GM12878 (cell line): ENCODE data around the gene SCLT1. TPM values are rescaled to one million over a fixed set of nuclear protein-coding genes. Genes with fewer than 3 reads are reported as not detected.

Source experiments
- ATAC-seq: fragments of 200-7000 bp; cut with Tn5 transposase; 3 replicates; pipeline ENCODE4 v1.9.1; 2020; ENCODE audit warnings: mild to moderate bottlenecking, moderate library complexity
- BruUV-seq: library from RNA; stranded (reverse); fragments of 400-500 nt; replicated peaks from 2 replicates; lab custom pipeline; 2021; lab: Mats Ljungman, UMichigan
- CTCF ChIA-PET: fragments of 300-600 bp; sonication (Branson Sonifier 250); formaldehyde crosslinking; extraction: SDS; loops from one replicate; lab custom pipeline; 2021; ENCODE audit warnings: inconsistent platforms; lab: Yijun Ruan, JAX
- POLR2A ChIA-PET: fragments of 350-600 bp; formaldehyde crosslinking; extraction: SDS; loops from one replicate; lab custom pipeline; 2021; ENCODE audit warnings: inconsistent platforms; lab: Charles Lee
- RAD21 ChIA-PET: fragments of 300-600 bp; sonication (Branson Sonifier 250); formaldehyde crosslinking; loops from one replicate; lab custom pipeline; 2023; ENCODE audit warnings: antibody characterized with exemption; ENCODE audit not compliant: unreplicated experiment; lab: Charles Lee
- SMC1A ChIA-PET: fragments of 300-600 bp; sonication (Branson Sonifier 250); formaldehyde crosslinking; loops from one replicate; lab custom pipeline; 2023; ENCODE audit not compliant: unreplicated experiment, uncharacterized antibody; lab: Charles Lee
- DNase-seq: peaks from one replicate; pipeline ENCODE4 v3.0.0-alpha.2; 2011; ENCODE audit warnings: low read depth, low spot score
- FAIRE-seq: peaks from 3 replicates; lab custom pipeline; 2011; peaks lifted over from hg19 to GRCh38; lab: Jason Lieb, UNC
- H2AFZ ChIP-seq: 2 replicates; pipeline ENCODE4 v1.6.0; 2011; ENCODE audit warnings: low read depth, low read length, control low read depth; ENCODE audit not compliant: control insufficient read depth
- H3K27ac ChIP-seq: 2 replicates; pipeline ENCODE4 v1.5.1; 2011; ENCODE audit warnings: control low read depth; ENCODE audit not compliant: control insufficient read depth, insufficient read depth
- H3K27me3 ChIP-seq, 2 experiments: replicated peaks in 1 of 2; 2 replicates each; pipeline versions ENCODE4 v1.6.0 to v1.6.1; 2011; ENCODE audit warnings: low read length in 1 of 2; ENCODE audit not compliant: control insufficient read depth in 2 of 2, insufficient read depth in 2 of 2
- H3K36me3 ChIP-seq, 2 experiments: 2 replicates each; pipeline ENCODE4 v1.5.1; 2011; ENCODE audit warnings: low read length in 1 of 2; ENCODE audit not compliant: control insufficient read depth in 2 of 2, insufficient read depth in 2 of 2
- H3K4me1 ChIP-seq: 2 replicates; pipeline ENCODE4 v1.6.1; 2011; ENCODE audit warnings: mild to moderate bottlenecking, low read length, moderate library complexity, mixed read lengths; ENCODE audit not compliant: control insufficient read depth, insufficient read depth
- H3K4me2 ChIP-seq: 2 replicates; pipeline ENCODE4 v1.6.0; 2011; ENCODE audit warnings: control low read depth; ENCODE audit not compliant: control insufficient read depth, insufficient read depth
- H3K4me3 ChIP-seq: fragments of 200-600 bp; sonication (generic); 2 replicates; pipeline ENCODE4 v1.5.1; 2016
- H3K79me2 ChIP-seq: 2 replicates; pipeline ENCODE4 v1.6.0; 2011; ENCODE audit warnings: low read length; ENCODE audit not compliant: control insufficient read depth, insufficient read depth
- H3K9ac ChIP-seq: 2 replicates; pipeline ENCODE4 v1.8.0; 2011; ENCODE audit warnings: low read length, control low read depth, mixed read lengths; ENCODE audit not compliant: control insufficient read depth, insufficient read depth
- H3K9me3 ChIP-seq: replicated peaks from 3 replicates; pipeline ENCODE4 v1.5.1; 2011; ENCODE audit warnings: mild to moderate bottlenecking, low read length; ENCODE audit not compliant: control insufficient read depth, insufficient read depth
- H4K20me1 ChIP-seq: 2 replicates; pipeline ENCODE4 v1.6.0; 2011; ENCODE audit not compliant: control insufficient read depth, insufficient read depth
- ASH2L ChIP-seq: fragments of 300-600, 200-600 bp; sonication (generic); IDR thresholded peaks from 2 replicates; pipeline ENCODE4 v1.6.1; 2017; ENCODE audit warnings: low read depth, mild to moderate bottlenecking, borderline replicate concordance
- CHD2 ChIP-seq: IDR thresholded peaks from 2 replicates; pipeline ENCODE4 v1.6.1; 2011; ENCODE audit warnings: low read depth, low read length, improper control_type of control experiment, borderline replicate concordance
- DPF2 ChIP-seq: fragments of 450-650 bp; IDR thresholded peaks from 2 replicates; pipeline ENCODE4 v1.6.1; 2017; ENCODE audit warnings: mild to moderate bottlenecking
- EGR1 ChIP-seq, 2 experiments: IDR thresholded peaks; 1 replicate in 1 of 2; 2 replicates in 1 of 2; pipeline ENCODE4 v1.6.1; 2011 to 2012; ENCODE audit warnings: low read depth in 2 of 2, low read length in 2 of 2, borderline replicate concordance in 1 of 2, mild to moderate bottlenecking in 1 of 2, moderate library complexity in 1 of 2
- FOS ChIP-seq: IDR thresholded peaks from 3 replicates; pipeline ENCODE4 v1.6.1; 2011; ENCODE audit warnings: borderline replicate concordance; ENCODE audit not compliant: insufficient read length; ENCODE audit errors: extremely low read depth
- HDAC6 ChIP-seq: fragments of 200-600 bp; sonication (generic); IDR thresholded peaks from one replicate; pipeline ENCODE4 v1.8.0; 2017; ENCODE audit warnings: antibody characterized with exemption; ENCODE audit not compliant: unreplicated experiment
- HSF1 ChIP-seq: fragments of 150-350 bp; IDR thresholded peaks from 2 replicates; pipeline ENCODE4 v1.6.1; 2014; ENCODE audit warnings: mild to moderate bottlenecking, low read depth, low read length
- IRF5 ChIP-seq: fragments of 450-650 bp; IDR thresholded peaks from 2 replicates; pipeline ENCODE4 v1.6.1; 2017; ENCODE audit warnings: borderline replicate concordance
- KAT2A ChIP-seq: conservative IDR thresholded peaks from 2 replicates; pipeline ENCODE4 v1.6.1; 2011; ENCODE audit warnings: low read depth, low read length; ENCODE audit not compliant: control insufficient read depth
- MEF2A ChIP-seq: IDR thresholded peaks from 2 replicates; pipeline ENCODE4 v1.6.1; 2011; ENCODE audit warnings: low read depth, mild to moderate bottlenecking, low read length, moderate library complexity; ENCODE audit not compliant: insufficient read depth
- MTA3 ChIP-seq: IDR thresholded peaks from 2 replicates; pipeline ENCODE4 v1.6.1; 2012; ENCODE audit warnings: low read length, inconsistent platforms, borderline replicate concordance
- SRF ChIP-seq, 2 experiments: IDR thresholded peaks; 2 replicates each; pipeline ENCODE4 v1.6.1; 2011; ENCODE audit warnings: low read depth in 2 of 2, low read length in 2 of 2, mild to moderate bottlenecking in 1 of 2, moderate library complexity in 1 of 2
- USF1 ChIP-seq: IDR thresholded peaks from 2 replicates; pipeline ENCODE4 v1.6.1; 2011; ENCODE audit warnings: borderline replicate concordance, low read depth, mild to moderate bottlenecking, moderate library complexity, mixed read lengths, low read length; ENCODE audit not compliant: insufficient read depth; ENCODE audit errors: extremely low read length
- ZNF274 ChIP-seq: IDR thresholded peaks from one replicate; pipeline ENCODE4 v1.8.0; 2011; ENCODE audit not compliant: insufficient read length, insufficient read depth
- WGBS: methylation state at CpG from one replicate; pipeline ENCODE4 v1.1.6; 2016; ENCODE audit warnings: low lambda C conversion rate; ENCODE audit not compliant: insufficient replicate concordance, insufficient coverage; ENCODE audit errors: missing lambda C conversion rate; 5-methylcytosine and 5-hydroxymethylcytosine counted together
- in situ Hi-C: fragments of 300-500 bp; cut with MboI; formaldehyde crosslinking; loops from 9 replicates; pipeline ENCODE4 v1.14.3; 2018; ENCODE audit warnings: mixed read lengths
- intact Hi-C: fragments of 100-400 bp; cut with micrococcal nuclease; formaldehyde crosslinking; loops from one replicate; pipeline ENCODE4 v1.14.2; 2022; ENCODE audit not compliant: unreplicated experiment
- polyA plus RNA-seq, 11 experiments: library from polyadenylated mRNA; depleted of rRNA in 4 of 11; unstranded in 6 of 11; stranded (reverse) in 5 of 11; fragments of >200 nt; fragmentation: Nextera tagmentation in 4 of 11; fragmentation: Illumina TruSeq in 1 of 11; extraction: Ambion mirVana in 4 of 11; extraction: Trizol in 1 of 11; gene quantifications; 1 replicate in 1 of 11; 2 replicates in 10 of 11; pipeline versions ENCODE4 v1.2.1 to v1.2.3, GENCODE V29; 2011 to 2016; ENCODE audit warnings: inconsistent platforms in 2 of 11, missing spikeins in 2 of 11, low read depth in 1 of 11
- total RNA-seq, 4 experiments: library from RNA; depleted of rRNA in 3 of 4; stranded (reverse); fragments of >200 nt in 3 of 4; fragmentation: Illumina TruSeq in 1 of 4; extraction: Trizol in 1 of 4; gene quantifications; 2 replicates each; pipeline versions ENCODE4 v1.2.1 to v1.2.3, GENCODE V29; 2013 to 2021

SCLT1 gene
- total and polyA plus RNA-seq, 10 of the 15 experiments (the other 5 are each of a cell fraction or from before 2014, with no cell fraction given): 7.8 to 31.4 (median 19.6) TPM

- CTCF ChIA-PET: no interaction called here
- SMC1A ChIA-PET: interaction anchor here (0.7 to 2.9 kb wide), 2 partner anchors 12 to 190 kb away, joined by 3 to 11 read pairs; no protein-coding TSS in a partner anchor
Observed at GRCh38 chr4:128904821-128905220, 188.5 kb downstream of the SCLT1 start.

More at GRCh38 chr4:128904821-128905220, 188.5 kb downstream of the SCLT1 start:
- Histone ChIP-seq H3K9me3 (no peaks in the 10 kb centered on the region; the same call in 2 of the 3 replicates), H3K36me3 (no peaks in the 10 kb centered on the region), H3K79me2 (no peaks in the 10 kb centered on the region)
- in situ Hi-C loops: no loop called here
- no peak for ATAC-seq
- TF ChIP-seq EGR1 (IDR thresholded peaks at IDR 0.05; ENCODE audit: borderline replicate concordance in 1 of 2, low read depth in 2 of 2, low read length in 2 of 2): no peak
- no peak for TF ChIP-seq HSF1
- TF ChIP-seq HDAC6: no peak
- TF ChIP-seq ASH2L: no peak
- no peak for TF ChIP-seq FOS
- TF ChIP-seq IRF5: no peak
- no peak for TF ChIP-seq USF1
- no peak for TF ChIP-seq MEF2A
- no peak for TF ChIP-seq ZNF274
- no peak for TF ChIP-seq SRF (IDR thresholded peaks at IDR 0.05; ENCODE audit: low read depth in 2 of 2, low read length in 2 of 2)
- no peak for TF ChIP-seq KAT2A
- no peak for TF ChIP-seq DPF2
- no peak for TF ChIP-seq MTA3
- no peak for TF ChIP-seq CHD2
- TF ChIP-seq, all 136 proteins: peak for 0
- ChIA-PET RAD21 (interaction anchor here (0.5 to 1.1 kb wide), 2 partner anchors 26 to 95 kb away, joined by 3 read pairs; no protein-coding TSS in a partner anchor), POLR2A (no interaction called here)
- Histone ChIP-seq H2AFZ (no peak overlapping the region), H3K27ac (no peak overlapping the region), H3K4me1 (no peaks in the 10 kb centered on the region), H4K20me1 (no peaks in the 10 kb centered on the region), H3K9ac (no peak overlapping the region), H3K4me3 (no peak overlapping the region), H3K4me2 (no peak overlapping the region), H3K27me3 (no peaks in the 10 kb centered on the region)
- no peak for FAIRE-seq
- 98% methylated on average over 3 of the region's 3 CpGs for WGBS
- intact Hi-C loops: no loop called here
- DNase-seq: no peak
- BruUV-seq: no TSS peak
